Measurements from ENCODE around the gene DDX1. TPM values are rescaled to one million over a fixed set of nuclear protein-coding genes. Genes with fewer than 3 reads are reported as not detected.

The DDX1 gene
- total and polyA plus RNA-seq, 4 experiments from 2014 or later, result 53.3 to 61.7 (median 57.1) TPM

GRCh38 chr2:15557887-15558311, 33.8 kb upstream of the DDX1 start:
- Histone ChIP-seq H3K27ac (ENCODE audit: low read depth, low read length) (no peak overlapping the region), H3K9me3 (ENCODE audit: control insufficient read depth in 1 of 2, low read length in 2 of 2) (no peaks in the 10 kb centered on the region), H3K4me3 (ENCODE audit: low read length in 2 of 2) (no peak overlapping the region), H3K27me3 (ENCODE audit: insufficient read depth, low read length) (no peaks in the 10 kb centered on the region), H3K36me3 (ENCODE audit: insufficient read depth, low read length) (no peaks in the 10 kb centered on the region), H3K4me1 (ENCODE audit: insufficient read depth, low read length) (peaks cover 25% of the 10 kb centered on the region)
- ChIA-PET POLR2A (ENCODE audit: partially characterized antibody) (no interaction called here), CTCF (ENCODE audit: partially characterized antibody) (interaction anchor here (1.7 to 1.8 kb wide), 2 partner anchors 17 to 19 kb away, joined by 4 read pairs; no protein-coding TSS in a partner anchor)
- no peak for DNase-seq
- Mint-ChIP-seq H3K27ac (peak overlapping the region in 1 of 7 donors; percentile 42), H3K4me1 (peaks cover 32 to 51% (median 36%) of the 10 kb centered on the region in 4 donors), H3K4me3 (peak overlapping the region in 1 of 8 donors; percentile 11), H3K36me3 (peaks cover 14 to 31% of the 10 kb centered on the region in 2 donors), H3K27me3 (no peaks in the 10 kb centered on the region), H3K9me3 (no peaks in the 10 kb centered on the region)
- intact Hi-C loops (cut with micrococcal nuclease), result no loop called here

GRCh38 chr2:15559379-15560139, 32.1 kb upstream of the DDX1 start:
- Histone ChIP-seq H3K4me1 (ENCODE audit: insufficient read depth, low read length) (peaks cover 25% of the 10 kb centered on the region), H3K36me3 (ENCODE audit: insufficient read depth, low read length) (no peaks in the 10 kb centered on the region), H3K4me3 (ENCODE audit: low read length in 2 of 2) (no peak overlapping the region), H3K27me3 (ENCODE audit: insufficient read depth, low read length) (no peaks in the 10 kb centered on the region), H3K9me3 (ENCODE audit: control insufficient read depth in 1 of 2, low read length in 2 of 2) (no peaks in the 10 kb centered on the region), H3K27ac (ENCODE audit: low read depth, low read length) (no peak overlapping the region)
- intact Hi-C loops (cut with micrococcal nuclease), result loop anchor here (10.0 kb wide), 1 partner anchor 385 kb away; no protein-coding TSS in a partner anchor
- ChIA-PET CTCF (ENCODE audit: partially characterized antibody) (interaction anchor here (1.7 to 4.6 kb wide), 3 partner anchors 16 to 18 kb away, joined by 4 to 29 read pairs (median 4); no protein-coding TSS in a partner anchor), POLR2A (ENCODE audit: partially characterized antibody) (interaction anchor here (2.6 to 4.4 kb wide), 2 partner anchors 32 to 35 kb away, joined by 14 to 36 read pairs; partner anchors contain the start of gene DDX1)
- Mint-ChIP-seq H3K27ac (peak overlapping the region in 3 of 7 donors; percentile 37 to 98 (median 80)), H3K4me1 (peaks cover 31 to 49% (median 38%) of the 10 kb centered on the region in 4 donors), H3K9me3 (no peaks in the 10 kb centered on the region), H3K4me3 (peak overlapping the region; percentile 44 to 100 (median 80)), H3K27me3 (no peaks in the 10 kb centered on the region), H3K36me3 (peaks cover 11 to 21% of the 10 kb centered on the region in 2 donors)
- no peak for DNase-seq

DNA sequence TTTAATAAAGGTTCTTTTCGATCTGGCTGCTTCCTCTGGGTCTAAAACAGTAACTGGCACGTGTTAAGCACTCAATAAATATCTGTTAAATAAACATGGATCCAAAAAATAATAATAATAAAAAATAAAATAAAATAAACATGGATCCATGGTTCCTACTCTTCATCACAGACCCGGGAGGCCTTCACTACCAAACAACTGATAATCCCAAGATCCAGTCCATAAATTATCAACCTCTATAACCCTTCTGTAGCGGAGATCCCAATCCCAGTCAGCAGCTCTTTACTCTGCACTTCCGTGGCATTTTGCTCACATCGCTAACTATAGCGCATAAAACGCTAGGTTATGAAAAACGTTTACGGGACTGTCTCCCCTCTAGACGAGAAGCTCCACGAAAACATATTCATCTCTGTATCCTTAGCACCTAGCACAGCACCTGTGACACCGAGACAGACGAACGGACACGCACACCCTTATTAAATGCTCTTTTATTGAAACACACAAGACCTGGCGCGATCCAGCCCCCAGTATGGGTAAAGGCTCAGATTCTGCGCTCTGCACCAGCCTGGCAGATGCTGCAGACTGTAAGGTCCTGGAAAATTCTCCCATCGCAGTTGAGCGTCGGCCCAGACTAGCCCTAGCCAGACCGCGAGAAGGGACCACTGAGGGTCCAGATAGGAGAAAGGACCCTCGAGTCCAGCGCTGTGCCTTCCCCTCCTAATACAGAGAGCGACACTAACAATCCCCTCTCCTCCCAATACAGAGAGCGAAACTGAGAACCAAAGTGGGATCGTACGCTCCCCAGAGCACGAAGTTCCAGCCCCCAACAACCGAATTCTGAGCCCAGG, 31.3 kb upstream of the DDX1 start:
- H3K4me1 Mint-ChIP-seq, result peaks cover 30 to 46% (median 38%) of the 10 kb centered on the region in 4 donors
- peaks cover 25% of the 10 kb centered on the region for H3K4me1 ChIP-seq (ENCODE audit: insufficient read depth, low read length)
- H3K9me3 ChIP-seq (ENCODE audit: control insufficient read depth in 1 of 2, low read length in 2 of 2), result no peaks in the 10 kb centered on the region
- peak overlapping the region; percentile 50 to 53 for H3K4me3 ChIP-seq (ENCODE audit: low read length in 2 of 2)
- H3K36me3 Mint-ChIP-seq, result peaks cover 7 to 19% of the 10 kb centered on the region in 2 donors
- intact Hi-C loops (cut with micrococcal nuclease), result loop anchor here (10.0 kb wide), 1 partner anchor 386 kb away; no protein-coding TSS in a partner anchor
- H3K4me3 Mint-ChIP-seq, result peak overlapping the region; percentile 99 to 100 (median 100)
- peak overlapping the region; percentile 56 for H3K27ac ChIP-seq (ENCODE audit: low read depth, low read length)
- H3K27me3 ChIP-seq (ENCODE audit: insufficient read depth, low read length), result no peaks in the 10 kb centered on the region
- no peaks in the 10 kb centered on the region for H3K9me3 Mint-ChIP-seq
- no peaks in the 10 kb centered on the region for H3K36me3 ChIP-seq (ENCODE audit: insufficient read depth, low read length)
- POLR2A ChIA-PET (ENCODE audit: partially characterized antibody), result interaction anchor here (2.6 to 4.4 kb wide), 2 partner anchors 31 to 34 kb away, joined by 14 to 36 read pairs; partner anchors contain the start of gene DDX1
- DNase-seq, result peak in 2 of 5 donors; percentile 6 to 13
- peak overlapping the region; percentile 84 to 99 (median 98) for H3K27ac Mint-ChIP-seq
- CTCF ChIA-PET (ENCODE audit: partially characterized antibody), result interaction anchor here (4.6 kb wide), 1 partner anchor 16 kb away, joined by 29 read pairs; no protein-coding TSS in a partner anchor
- no peaks in the 10 kb centered on the region for H3K27me3 Mint-ChIP-seq

GRCh38 chr2:15560988-15561573, 30.6 kb upstream of the DDX1 start, which contains the start of gene NBAS:
NBAS (minus strand) TSS chr2:15561334; CDS start chr2:15561304, 30 bp downstream.
- peak within 1 kb of the TSS; percentile 99 to 100 (median 100) for H3K4me3 Mint-ChIP-seq
- ChIA-PET CTCF (ENCODE audit: partially characterized antibody) (interaction anchor here (1.0 to 4.6 kb wide), 6 partner anchors 12 to 33 kb away, joined by 3 to 29 read pairs (median 5); no protein-coding TSS in a partner anchor), POLR2A (ENCODE audit: partially characterized antibody) (interaction anchor here (1.0 to 4.4 kb wide), 4 partner anchors 16 to 33 kb away, joined by 4 to 36 read pairs (median 11); partner anchors contain the start of gene DDX1)
- peak within 1 kb of the TSS; percentile 50 to 53 for H3K4me3 ChIP-seq (ENCODE audit: low read length in 2 of 2)
- no peaks in the 10 kb centered on the region for H3K9me3 Mint-ChIP-seq
- no peaks in the 10 kb centered on the region for H3K27me3 ChIP-seq (ENCODE audit: insufficient read depth, low read length)
- no peaks in the 10 kb centered on the region for H3K36me3 ChIP-seq (ENCODE audit: insufficient read depth, low read length)
- intact Hi-C loops (cut with micrococcal nuclease), result loop anchor here (1.0 to 10.0 kb wide), 3 partner anchors 16 to 386 kb away; partner anchors contain the start of gene DDX1
- H3K4me1 ChIP-seq (ENCODE audit: insufficient read depth, low read length), result peaks cover 25% of the 10 kb centered on the region
- no peaks in the 10 kb centered on the region for H3K27me3 Mint-ChIP-seq
- H3K36me3 Mint-ChIP-seq, result peaks cover 3 to 15% of the 10 kb centered on the region in 2 donors
- DNase-seq, result peak; percentile 74 to 78 (median 76)
- H3K4me1 Mint-ChIP-seq, result peaks cover 30 to 46% (median 37%) of the 10 kb centered on the region in 4 donors
- H3K27ac ChIP-seq (ENCODE audit: low read depth, low read length), result peak within 1 kb of the TSS; percentile 56
- no peaks in the 10 kb centered on the region for H3K9me3 ChIP-seq (ENCODE audit: control insufficient read depth in 1 of 2, low read length in 2 of 2)
- peak within 1 kb of the TSS; percentile 84 to 99 (median 98) for H3K27ac Mint-ChIP-seq

GRCh38 chr2:15561574-15562344, 29.9 kb upstream of the DDX1 start:
- Mint-ChIP-seq H3K4me1 (peaks cover 28 to 46% (median 37%) of the 10 kb centered on the region in 4 donors), H3K27ac (peak overlapping the region; percentile 84 to 99 (median 98)), H3K4me3 (peak overlapping the region; percentile 99 to 100 (median 100)), H3K9me3 (no peaks in the 10 kb centered on the region), H3K36me3 (peaks cover 0 to 13% of the 10 kb centered on the region in 2 donors), H3K27me3 (no peaks in the 10 kb centered on the region)
- H3K27me3 ChIP-seq (ENCODE audit: insufficient read depth, low read length), result no peaks in the 10 kb centered on the region
- POLR2A ChIA-PET (ENCODE audit: partially characterized antibody), result interaction anchor here (1.0 to 4.4 kb wide), 4 partner anchors 15 to 33 kb away, joined by 4 to 36 read pairs (median 11); partner anchors contain the start of gene DDX1
- peak overlapping the region; percentile 56 for H3K27ac ChIP-seq (ENCODE audit: low read depth, low read length)
- H3K9me3 ChIP-seq (ENCODE audit: control insufficient read depth in 1 of 2, low read length in 2 of 2), result no peaks in the 10 kb centered on the region
- H3K36me3 ChIP-seq (ENCODE audit: insufficient read depth, low read length), result no peaks in the 10 kb centered on the region
- CTCF ChIA-PET (ENCODE audit: partially characterized antibody), result interaction anchor here (0.7 to 4.6 kb wide), 7 partner anchors 11 to 264 kb away, joined by 3 to 29 read pairs (median 5); no protein-coding TSS in a partner anchor
- intact Hi-C loops (cut with micrococcal nuclease), result loop anchor here (1.0 to 10.0 kb wide), 3 partner anchors 16 to 387 kb away; partner anchors contain the start of gene DDX1
- peak overlapping the region; percentile 50 to 53 for H3K4me3 ChIP-seq (ENCODE audit: low read length in 2 of 2)
- peak in 4 of 5 donors; percentile 35 to 45 (median 40) for DNase-seq
- H3K4me1 ChIP-seq (ENCODE audit: insufficient read depth, low read length), result peaks cover 25% of the 10 kb centered on the region
